B cell (primary cell): ENCODE data around the gene RRM1.

Experiments
- CTCF ChIP-seq: fragments of 200-600 bp; IDR thresholded peaks from one replicate; pipeline ENCODE4 v1.8.0; 2022; ENCODE audit warnings: antibody characterized with exemption, mild to moderate bottlenecking
- EZH2 ChIP-seq: IDR thresholded peaks from 2 replicates; pipeline ENCODE4 v1.6.1; 2012; ENCODE audit warnings: borderline replicate concordance, low read depth, mild to moderate bottlenecking, moderate library complexity, low read length; ENCODE audit not compliant: insufficient read depth, poor library complexity, severe bottlenecking

GRCh38 chr11:4084406-4085125, 10.0 kb upstream of the RRM1 start:
- TF ChIP-seq CTCF: no peak
- TF ChIP-seq EZH2: no peak
